GM12892 (cell line): Measurements from ENCODE around the gene SLC38A6.

Experiments used
- POLR2A ChIP-seq: IDR thresholded peaks from 2 replicates; pipeline ENCODE4 v1.6.1; 2011; ENCODE audit warnings: low read depth, low read length, control low read depth
- POLR2AphosphoS5 ChIP-seq: IDR thresholded peaks from 2 replicates; pipeline ENCODE4 v1.6.1; 2011; ENCODE audit warnings: low read depth, low read length, control low read depth

DNA sequence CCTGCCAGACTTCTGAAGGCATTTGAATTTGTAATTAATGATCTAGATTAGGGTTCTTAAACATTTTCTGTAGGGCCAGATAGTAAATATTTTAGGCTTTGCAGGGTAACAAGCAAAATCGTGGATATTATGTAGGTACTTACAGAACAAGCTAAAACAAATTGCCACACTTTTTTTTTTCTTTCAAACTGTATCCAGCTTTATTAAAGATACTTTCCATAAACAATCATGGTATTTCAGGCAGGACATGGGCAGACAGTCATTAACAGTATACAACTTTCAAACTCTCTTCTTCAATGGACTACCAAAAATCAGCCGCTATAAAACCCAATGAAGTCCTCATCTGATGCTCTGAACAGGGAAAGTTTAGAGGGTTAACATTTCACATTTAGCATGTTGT, 9.8 kb upstream of the SLC38A6 start:
- TF ChIP-seq POLR2A (no peak), POLR2AphosphoS5 (no peak)
